ENCODE measurements around the gene GCAT.

- TF ChIP-seq POLR2A (IDR thresholded peaks at IDR 0.05; ENCODE audit: low read length) (no peak), GATA1 (IDR thresholded peaks at IDR 0.05; ENCODE audit: low read depth, low read length) (no peak)
These were observed 5.2 kb upstream of the GCAT start for GRCh38 chr22:37802310-37803194.

All from erythroblast (primary cell).